ENCODE results near the gene NUTF2. TPM values are rescaled to one million over a fixed set of nuclear protein-coding genes. Genes with fewer than 3 reads are reported as not detected.

The NUTF2 gene
- total and polyA plus RNA-seq, 2 of the 8 experiments (the other 6 are each of a cell fraction or from before 2014, with no cell fraction given) = 219 to 377 TPM

DNA sequence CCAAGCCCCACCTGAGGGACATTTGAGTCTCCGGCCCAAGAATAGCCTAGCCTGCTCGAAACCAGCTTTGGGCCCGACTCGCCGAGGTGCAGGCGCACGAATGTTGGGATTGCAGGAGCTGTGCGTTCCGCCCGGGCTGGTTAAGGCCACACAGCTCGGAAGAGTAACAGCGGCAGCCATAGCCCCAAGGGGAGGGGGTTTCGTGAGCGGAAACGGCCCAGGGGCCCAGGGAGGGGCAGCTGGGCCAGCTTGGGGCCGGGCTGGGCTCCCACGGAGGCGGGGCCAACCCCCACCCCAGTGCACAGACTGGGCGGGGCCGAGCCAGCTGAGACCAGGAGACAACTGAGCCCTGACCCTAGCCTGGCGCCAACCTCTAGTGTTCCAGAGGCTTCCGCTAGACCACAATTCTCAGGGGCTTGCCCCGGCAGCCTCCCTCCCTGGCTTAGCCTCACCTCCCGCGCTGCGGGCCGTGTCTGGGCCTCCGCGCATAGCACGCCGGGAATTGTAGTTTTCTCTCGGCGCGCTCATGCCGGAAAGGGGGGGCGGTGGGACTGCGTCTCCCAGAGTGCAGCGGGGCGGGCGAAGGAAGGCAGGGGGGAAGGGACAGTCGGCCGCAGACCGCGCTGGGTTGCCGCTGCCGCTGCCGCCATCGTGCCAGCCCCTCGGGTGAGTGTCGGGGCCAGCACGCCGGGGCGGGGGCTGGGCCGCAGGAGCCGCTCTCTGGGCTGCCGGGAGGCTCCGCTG lies at the start of gene NUTF2 (continued):
- TF ChIP-seq SRF (IDR thresholded peaks at IDR 0.05; ENCODE audit: low read depth, low read length) (no peak), SUZ12 (IDR thresholded peaks at IDR 0.05; ENCODE audit: low read length) (no peak), NANOG (IDR thresholded peaks at IDR 0.05; ENCODE audit: insufficient read depth, low read depth, low read length, poor library complexity, severe bottlenecking) (no peak), EZH2 (IDR thresholded peaks at IDR 0.05; ENCODE audit: low read depth, low read length, severe bottlenecking) (no peak), TEAD4 (IDR thresholded peaks at IDR 0.05; ENCODE audit: low read depth, low read length) (peak; percentile 46; the same call in 1 of the 2 replicates), YY1 (IDR thresholded peaks at IDR 0.05; ENCODE audit: low read depth, low read length) (peak; percentile 89), TCF12 (IDR thresholded peaks at IDR 0.05; ENCODE audit: low read depth, low read length) (peak; percentile 66; the same call in 1 of the 2 replicates), CREB1 (IDR thresholded peaks at IDR 0.05) (peak; percentile 82)
- TF ChIP-seq, protein P1, sequence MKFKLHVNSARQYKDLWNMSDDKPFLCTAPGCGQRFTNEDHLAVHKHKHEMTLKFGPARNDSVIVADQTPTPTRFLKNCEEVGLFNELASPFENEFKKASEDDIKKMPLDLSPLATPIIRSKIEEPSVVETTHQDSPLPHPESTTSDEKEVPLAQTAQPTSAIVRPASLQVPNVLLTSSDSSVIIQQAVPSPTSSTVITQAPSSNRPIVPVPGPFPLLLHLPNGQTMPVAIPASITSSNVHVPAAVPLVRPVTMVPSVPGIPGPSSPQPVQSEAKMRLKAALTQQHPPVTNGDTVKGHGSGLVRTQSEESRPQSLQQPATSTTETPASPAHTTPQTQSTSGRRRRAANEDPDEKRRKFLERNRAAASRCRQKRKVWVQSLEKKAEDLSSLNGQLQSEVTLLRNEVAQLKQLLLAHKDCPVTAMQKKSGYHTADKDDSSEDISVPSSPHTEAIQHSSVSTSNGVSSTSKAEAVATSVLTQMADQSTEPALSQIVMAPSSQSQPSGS (IDR thresholded peaks at IDR 0.05; ENCODE audit: low read length) = 0 out of 2 replicates have a peak, but pooled peaks have one; percentile 24
- TF ChIP-seq, protein P2, sequence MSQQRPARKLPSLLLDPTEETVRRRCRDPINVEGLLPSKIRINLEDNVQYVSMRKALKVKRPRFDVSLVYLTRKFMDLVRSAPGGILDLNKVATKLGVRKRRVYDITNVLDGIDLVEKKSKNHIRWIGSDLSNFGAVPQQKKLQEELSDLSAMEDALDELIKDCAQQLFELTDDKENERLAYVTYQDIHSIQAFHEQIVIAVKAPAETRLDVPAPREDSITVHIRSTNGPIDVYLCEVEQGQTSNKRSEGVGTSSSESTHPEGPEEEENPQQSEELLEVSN (IDR thresholded peaks at IDR 0.05) = no peak; the same call in 1 of the 2 replicates
- TF ChIP-seq, protein P3, sequence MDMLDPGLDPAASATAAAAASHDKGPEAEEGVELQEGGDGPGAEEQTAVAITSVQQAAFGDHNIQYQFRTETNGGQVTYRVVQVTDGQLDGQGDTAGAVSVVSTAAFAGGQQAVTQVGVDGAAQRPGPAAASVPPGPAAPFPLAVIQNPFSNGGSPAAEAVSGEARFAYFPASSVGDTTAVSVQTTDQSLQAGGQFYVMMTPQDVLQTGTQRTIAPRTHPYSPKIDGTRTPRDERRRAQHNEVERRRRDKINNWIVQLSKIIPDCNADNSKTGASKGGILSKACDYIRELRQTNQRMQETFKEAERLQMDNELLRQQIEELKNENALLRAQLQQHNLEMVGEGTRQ (IDR thresholded peaks at IDR 0.05; ENCODE audit: low read length) = no peak
